Endothelial cell of umbilical vein (primary cell): ENCODE data around the gene FZD7. TPM values are rescaled to one million over a fixed set of nuclear protein-coding genes. Genes with fewer than 3 reads are reported as not detected.

ENCODE experiments used
- BruUV-seq: library from RNA; stranded (reverse); fragments of 400-500 nt; replicated peaks from 2 replicates; lab custom pipeline; 2021; lab: Mats Ljungman, UMichigan
- CTCF ChIA-PET: fragments of 300-600, 350-600 bp; sonication (Branson Sonifier 250); formaldehyde crosslinking; loops from one replicate; lab custom pipeline; 2021; ENCODE audit warnings: antibody characterized with exemption, inconsistent platforms; lab: Charles Lee
- POLR2A ChIA-PET: fragments of 300-600, 350-600 bp; sonication (Branson Sonifier 250); formaldehyde crosslinking; loops from one replicate; lab custom pipeline; 2021; ENCODE audit warnings: antibody characterized with exemption, inconsistent platforms; lab: Charles Lee
- DNase-seq: peaks from one replicate; pipeline ENCODE4 v3.0.0-alpha.2; 2011; ENCODE audit warnings: low read depth, low spot score
- FAIRE-seq: peaks from 2 replicates; lab custom pipeline; 2011; peaks lifted over from hg19 to GRCh38; lab: Jason Lieb, UNC
- H2AFZ ChIP-seq: 2 replicates; pipeline ENCODE4 v1.6.0; 2012; ENCODE audit warnings: low read depth, low read length, control low read depth, inconsistent platforms
- H3K27ac ChIP-seq: 2 replicates; pipeline ENCODE4 v1.5.1; 2011; ENCODE audit warnings: low read depth, mild to moderate bottlenecking, control low read depth, low read length, moderate library complexity; ENCODE audit not compliant: insufficient read depth
- H3K27me3 ChIP-seq, 2 experiments: 2 replicates each; pipeline versions ENCODE4 v1.6.0 to v1.6.1; 2011; ENCODE audit warnings: low read length in 2 of 2, mixed read lengths in 1 of 2; ENCODE audit not compliant: control insufficient read depth in 2 of 2, insufficient read depth in 2 of 2
- H3K36me3 ChIP-seq, 2 experiments: 2 replicates in 1 of 2; 3 replicates in 1 of 2; pipeline ENCODE4 v1.5.1; 2011; ENCODE audit warnings: low read length in 2 of 2, mild to moderate bottlenecking in 1 of 2, moderate library complexity in 1 of 2; ENCODE audit not compliant: control insufficient read depth in 2 of 2, insufficient read depth in 2 of 2; ENCODE audit errors: extremely low read depth in 1 of 2
- H3K4me1 ChIP-seq: 3 replicates; pipeline ENCODE4 v1.5.1; 2011; ENCODE audit warnings: mild to moderate bottlenecking, low read length; ENCODE audit not compliant: control insufficient read depth, insufficient read depth; ENCODE audit errors: extremely low read depth
- H3K4me2 ChIP-seq: 2 replicates; pipeline ENCODE4 v1.6.1; 2011; ENCODE audit warnings: low read length, control low read depth, mixed read lengths; ENCODE audit not compliant: insufficient read depth
- H3K4me3 ChIP-seq, 3 experiments: fragments of 200-600 bp in 1 of 3; sonication (generic), shearing (Covaris generic) in 1 of 3; replicated peaks in 1 of 3; 2 replicates each; pipeline ENCODE4 v1.5.1; 2011 to 2016; ENCODE audit warnings: control low read depth in 3 of 3, low read length in 3 of 3, mild to moderate bottlenecking in 2 of 3, inconsistent platforms in 1 of 3, low read depth in 1 of 3, moderate library complexity in 1 of 3; ENCODE audit not compliant: insufficient read depth in 1 of 3
- H3K79me2 ChIP-seq: 2 replicates; pipeline ENCODE4 v1.6.0; 2012; ENCODE audit warnings: low read length, inconsistent platforms; ENCODE audit not compliant: control insufficient read depth, insufficient read depth
- H3K9ac ChIP-seq: replicated peaks from 2 replicates; pipeline ENCODE3; 2011; ENCODE audit warnings: low read length, control low read depth; ENCODE audit not compliant: insufficient read depth; ENCODE audit errors: extremely low read depth
- H3K9me1 ChIP-seq: replicated peaks from 3 replicates; pipeline ENCODE4 v1.6.0; 2011; ENCODE audit warnings: mild to moderate bottlenecking, low read length; ENCODE audit not compliant: control insufficient read depth, insufficient read depth; ENCODE audit errors: extremely low read depth
- H3K9me3 ChIP-seq: replicated peaks from 2 replicates; pipeline ENCODE4 v1.5.1; 2012; ENCODE audit warnings: low read length, inconsistent platforms; ENCODE audit not compliant: control insufficient read depth, insufficient read depth
- H4K20me1 ChIP-seq: replicated peaks from 2 replicates; pipeline ENCODE3; 2011; ENCODE audit warnings: mild to moderate bottlenecking, low read length; ENCODE audit not compliant: control insufficient read depth, insufficient read depth; ENCODE audit errors: extremely low read depth
- CTCF ChIP-seq, 2 donors: IDR thresholded peaks; 1 replicate in 1 of 2; 2 replicates in 1 of 2; pipeline ENCODE4 v1.5.1; 2011; ENCODE audit warnings: low read length in 2 of 2, mild to moderate bottlenecking in 2 of 2, moderate library complexity in 2 of 2, control low read depth in 1 of 2, inconsistent platforms in 1 of 2, low read depth in 1 of 2; ENCODE audit not compliant: insufficient read depth in 1 of 2; ENCODE audit errors: extremely low read depth in 1 of 2
- EZH2 ChIP-seq: IDR thresholded peaks from 2 replicates; pipeline ENCODE4 v1.6.1; 2012; ENCODE audit warnings: borderline replicate concordance, low read depth, mild to moderate bottlenecking, moderate library complexity, low read length, inconsistent platforms; ENCODE audit not compliant: severe bottlenecking
- FOS ChIP-seq: IDR thresholded peaks from 2 replicates; pipeline ENCODE4 v1.6.1; 2011; ENCODE audit warnings: mild to moderate bottlenecking, low read length, moderate library complexity, borderline replicate concordance; ENCODE audit not compliant: insufficient read depth
- GATA2 ChIP-seq: IDR thresholded peaks from 2 replicates; pipeline ENCODE4 v1.7.0; 2011; ENCODE audit warnings: low read depth, mild to moderate bottlenecking, moderate library complexity, mixed read lengths, low read length; ENCODE audit not compliant: insufficient read length, insufficient read depth
- JUN ChIP-seq: IDR thresholded peaks from 2 replicates; pipeline ENCODE4 v1.6.1; 2011; ENCODE audit warnings: borderline replicate concordance, low read depth; ENCODE audit not compliant: insufficient read length, insufficient read depth
- MAX ChIP-seq: IDR thresholded peaks from 2 replicates; pipeline ENCODE4 v1.6.1; 2011; ENCODE audit not compliant: insufficient read depth, insufficient read length
- MYC ChIP-seq: IDR thresholded peaks from one replicate; pipeline ENCODE4 v1.6.1; 2011; ENCODE audit warnings: mild to moderate bottlenecking, low read depth, low read length
- POLR2A ChIP-seq: IDR thresholded peaks from 2 replicates; pipeline ENCODE4 v1.6.1; 2012; ENCODE audit warnings: low read depth, mild to moderate bottlenecking, control low read depth, low read length
- POLR2AphosphoS5 ChIP-seq: IDR thresholded peaks from 2 replicates; pipeline ENCODE4 v1.6.1; 2012; ENCODE audit warnings: low read depth, mild to moderate bottlenecking, control low read depth, low read length, moderate library complexity; ENCODE audit not compliant: insufficient read depth
- dilution Hi-C: fragments of 300-500 bp; cut with MboI; formaldehyde crosslinking; loops from one replicate; pipeline ENCODE4 v1.15.0; 2019; ENCODE audit warnings: low sequenced_read_pairs; ENCODE audit not compliant: extremely low pct_ligation_motif_present
- intact Hi-C: fragments of 100-400 bp; cut with micrococcal nuclease; formaldehyde crosslinking; loops from one replicate; pipeline ENCODE4 v1.10.0; 2022
- polyA plus RNA-seq, 4 experiments: library from polyadenylated mRNA; depleted of rRNA in 3 of 4; stranded (reverse) in 3 of 4; unstranded in 1 of 4; fragments of >200 nt; gene quantifications; 2 replicates each; pipeline versions ENCODE4 v1.2.1 to v1.2.3, GENCODE V29; 2011 to 2012; ENCODE audit warnings: missing spikeins in 1 of 4
- total RNA-seq: library from RNA; stranded (reverse); gene quantifications from 2 replicates; pipeline ENCODE4 v1.2.3, GENCODE V29; 2021

Gene FZD7
- total and polyA plus RNA-seq, 2 donors (not counting 3 experiments of a cell fraction or from before 2014, with no cell fraction given) = 0.15 to 0.29 TPM

GRCh38 chr2:201984800-201985525 is 48.7 kb upstream of the FZD7 start:
- intact Hi-C loops (no loop called here), dilution Hi-C loops (no loop called here)
- Histone ChIP-seq H3K9me3 (no peaks in the 10 kb centered on the region), H3K9ac (no peak overlapping the region), H2AFZ (no peak overlapping the region), H3K9me1 (no peaks in the 10 kb centered on the region), H3K36me3 (no peaks in the 10 kb centered on the region), H3K4me2 (no peak overlapping the region), H3K4me3 (no peak overlapping the region), H4K20me1 (no peaks in the 10 kb centered on the region), H3K27me3 (peaks cover 1 to 3% of the 10 kb centered on the region in 2 experiments), H3K27ac (no peak overlapping the region), H3K4me1 (no peaks in the 10 kb centered on the region), H3K79me2 (no peaks in the 10 kb centered on the region)
- no peak for DNase-seq
- FAIRE-seq = no peak
- ChIA-PET POLR2A (no interaction called here), CTCF (no interaction called here)
- no peak for TF ChIP-seq MAX
- no peak for TF ChIP-seq POLR2AphosphoS5
- TF ChIP-seq CTCF (IDR thresholded peaks at IDR 0.05; ENCODE audit: extremely low read depth in 1 of 2, insufficient read depth in 1 of 2, low read depth in 1 of 2, low read length in 2 of 2) = no peak
- no peak for TF ChIP-seq POLR2A
- no peak for TF ChIP-seq MYC
- no peak for TF ChIP-seq GATA2
- no peak for TF ChIP-seq FOS
- TF ChIP-seq JUN = no peak
- no peak for TF ChIP-seq EZH2
- BruUV-seq = no TSS peak
